Suprapubic skin (tissue), 4 donors: ENCODE results near the gene ERICH2.

Source experiments
- EP300 ChIP-seq: sonication (generic); formaldehyde crosslinking; IDR thresholded peaks from one replicate; pipeline ENCODE4 v1.6.1; 2017; ENCODE audit warnings: antibody characterized with exemption
- POLR2A ChIP-seq, 2 donors: fragments of 450-650 bp; IDR thresholded peaks; one replicate each; pipeline ENCODE4 v1.6.1; 2017; ENCODE audit warnings: antibody characterized with exemption in 2 of 2, mild to moderate bottlenecking in 2 of 2, moderate library complexity in 2 of 2
- POLR2AphosphoS5 ChIP-seq, 3 donors: sonication (generic); formaldehyde crosslinking; IDR thresholded peaks; one replicate each; pipeline ENCODE4 v1.6.1; 2017; ENCODE audit warnings: antibody characterized with exemption in 3 of 3
- TF ChIP-seq, protein P1 (sequence below), 2 donors: fragments of 200-600 bp in 1 of 2; fragments of 450-650 bp in 1 of 2; sonication (generic) in 1 of 2; IDR thresholded peaks; one replicate each; pipeline ENCODE4 v1.5.1; 2016 to 2019; ENCODE audit warnings: antibody characterized with exemption in 2 of 2, mild to moderate bottlenecking in 1 of 2, moderate library complexity in 1 of 2

DNA sequence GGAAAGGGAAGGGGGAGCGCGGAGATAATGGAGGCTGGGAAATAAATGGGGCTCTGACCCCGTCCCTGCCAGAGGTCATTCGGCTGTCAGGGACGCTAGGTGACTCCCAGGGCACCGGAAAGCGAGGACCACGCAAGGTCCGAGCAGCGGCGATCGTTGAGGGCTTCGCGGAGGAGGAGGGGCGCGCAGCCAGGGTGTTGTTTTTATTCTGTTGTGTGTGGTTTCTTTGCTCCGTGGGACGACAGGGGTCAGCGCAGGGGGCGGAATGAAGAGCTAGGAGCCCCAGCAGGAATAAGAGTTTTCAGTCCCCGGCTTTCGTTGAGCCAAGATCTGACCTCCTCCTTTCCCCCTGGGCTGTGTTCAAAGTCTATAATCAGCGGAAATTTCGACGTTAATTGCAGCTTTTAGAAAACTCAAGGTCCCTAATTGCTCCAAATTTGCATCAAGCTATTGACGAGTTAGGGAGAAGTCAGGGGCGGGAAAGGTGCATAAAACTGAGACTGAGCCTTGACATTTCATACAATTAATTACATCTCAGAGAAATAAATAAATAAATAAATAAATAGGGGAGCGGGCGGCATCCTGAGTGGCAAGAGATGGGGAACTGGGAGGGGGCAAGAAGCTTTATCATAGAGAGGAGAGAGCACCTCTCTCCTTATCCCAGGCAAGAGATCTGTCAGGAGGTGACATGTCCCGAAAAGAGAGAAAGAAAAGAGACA lies 48.7 kb downstream of the ERICH2 start:
- TF ChIP-seq, protein P1, sequence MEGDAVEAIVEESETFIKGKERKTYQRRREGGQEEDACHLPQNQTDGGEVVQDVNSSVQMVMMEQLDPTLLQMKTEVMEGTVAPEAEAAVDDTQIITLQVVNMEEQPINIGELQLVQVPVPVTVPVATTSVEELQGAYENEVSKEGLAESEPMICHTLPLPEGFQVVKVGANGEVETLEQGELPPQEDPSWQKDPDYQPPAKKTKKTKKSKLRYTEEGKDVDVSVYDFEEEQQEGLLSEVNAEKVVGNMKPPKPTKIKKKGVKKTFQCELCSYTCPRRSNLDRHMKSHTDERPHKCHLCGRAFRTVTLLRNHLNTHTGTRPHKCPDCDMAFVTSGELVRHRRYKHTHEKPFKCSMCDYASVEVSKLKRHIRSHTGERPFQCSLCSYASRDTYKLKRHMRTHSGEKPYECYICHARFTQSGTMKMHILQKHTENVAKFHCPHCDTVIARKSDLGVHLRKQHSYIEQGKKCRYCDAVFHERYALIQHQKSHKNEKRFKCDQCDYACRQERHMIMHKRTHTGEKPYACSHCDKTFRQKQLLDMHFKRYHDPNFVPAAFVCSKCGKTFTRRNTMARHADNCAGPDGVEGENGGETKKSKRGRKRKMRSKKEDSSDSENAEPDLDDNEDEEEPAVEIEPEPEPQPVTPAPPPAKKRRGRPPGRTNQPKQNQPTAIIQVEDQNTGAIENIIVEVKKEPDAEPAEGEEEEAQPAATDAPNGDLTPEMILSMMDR (IDR thresholded peaks at IDR 0.05): no peak
- TF ChIP-seq POLR2A (IDR thresholded peaks at IDR 0.05) (no peak), EP300 (no peak), POLR2AphosphoS5 (IDR thresholded peaks at IDR 0.05) (no peak)
